HG03457 (cell line): Measurements from ENCODE around the gene COBL.

Source experiments
- ATAC-seq: cut with Tn5 transposase; IDR thresholded peaks from one replicate; pipeline ENCODE4 v1.9.1; 2021; ENCODE audit warnings: moderate number of reproducible peaks; ENCODE audit not compliant: unreplicated experiment

COBL gene

GRCh38 chr7:51235593-51236313 lies 80.9 kb downstream of the COBL start:
- ATAC-seq, result no peak

GRCh38 chr7:51234609-51235308 lies 81.8 kb downstream of the COBL start:
- ATAC-seq, result no peak

DNA sequence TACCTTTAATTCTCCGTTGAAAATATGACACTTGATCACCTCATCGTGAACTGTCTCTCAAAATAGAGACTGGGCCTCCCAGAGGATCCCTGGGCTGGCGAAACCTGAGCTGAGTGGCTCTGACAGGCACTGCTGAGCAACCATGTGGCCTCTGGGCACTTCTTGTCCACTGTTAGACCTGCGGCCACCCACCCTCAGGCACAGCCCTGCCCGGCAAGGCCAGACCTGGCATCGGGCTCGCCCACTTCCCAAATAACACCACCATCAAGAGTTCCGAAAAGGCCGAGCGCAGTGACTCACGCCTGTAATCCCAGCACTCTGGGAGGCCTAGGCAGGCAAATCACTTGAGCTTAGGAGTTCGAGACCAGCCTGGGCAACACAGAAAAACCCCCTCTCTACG lies 82.5 kb downstream of the COBL start:
- no peak for ATAC-seq

GRCh38 chr7:51233374-51233773 lies 83.2 kb downstream of the COBL start:
- ATAC-seq, result no peak

GRCh38 chr7:51230723-51231122 lies 85.9 kb downstream of the COBL start:
- ATAC-seq, result no peak

DNA sequence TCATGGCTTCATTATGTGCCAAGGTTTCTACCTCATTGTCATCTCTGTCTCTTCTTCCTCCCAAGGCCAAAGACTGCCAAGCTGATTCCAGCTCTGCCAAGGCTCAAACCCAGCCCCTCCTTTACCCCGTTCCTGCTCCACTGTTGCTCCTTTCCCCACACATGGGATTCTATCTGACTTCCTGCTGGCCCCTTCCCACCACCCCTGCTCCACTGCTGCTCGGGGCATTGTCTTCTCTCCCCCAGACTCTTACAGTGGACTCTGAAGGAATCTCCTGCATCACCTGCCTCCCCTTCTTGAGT lies 86.3 kb downstream of the COBL start:
- ATAC-seq, result no peak

GRCh38 chr7:51229620-51230323 lies 86.8 kb downstream of the COBL start:
- ATAC-seq, result no peak

- ATAC-seq, result no peak
Observed at GRCh38 chr7:51229106-51229537, 87.5 kb downstream of the COBL start.

DNA sequence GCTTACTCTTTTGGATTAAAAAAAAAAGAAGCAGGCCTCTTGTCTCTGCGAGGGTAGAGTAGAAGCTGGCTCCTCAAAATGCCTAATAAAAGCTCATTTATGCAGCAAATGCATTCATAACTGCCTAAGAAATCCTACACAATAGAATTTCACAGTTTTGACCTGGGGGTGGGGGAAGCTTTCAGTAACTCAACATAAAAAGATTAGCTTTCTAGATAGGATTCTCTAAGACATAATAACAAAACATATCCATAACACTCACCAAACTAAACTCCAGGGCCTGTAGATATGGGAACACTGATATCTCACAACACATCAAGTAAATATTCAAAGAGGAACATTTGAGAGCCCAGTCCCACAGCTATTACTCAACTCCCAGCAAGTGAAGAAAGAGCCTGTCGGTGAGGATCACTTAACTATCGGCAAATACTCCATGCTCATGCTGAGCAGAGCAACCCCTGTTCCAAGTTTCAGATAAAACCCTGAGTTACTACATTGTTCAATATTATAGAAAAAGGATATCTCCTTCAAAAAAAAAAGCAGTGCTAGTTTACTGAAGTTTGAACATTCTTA lies 88.1 kb downstream of the COBL start:
- no peak for ATAC-seq

DNA sequence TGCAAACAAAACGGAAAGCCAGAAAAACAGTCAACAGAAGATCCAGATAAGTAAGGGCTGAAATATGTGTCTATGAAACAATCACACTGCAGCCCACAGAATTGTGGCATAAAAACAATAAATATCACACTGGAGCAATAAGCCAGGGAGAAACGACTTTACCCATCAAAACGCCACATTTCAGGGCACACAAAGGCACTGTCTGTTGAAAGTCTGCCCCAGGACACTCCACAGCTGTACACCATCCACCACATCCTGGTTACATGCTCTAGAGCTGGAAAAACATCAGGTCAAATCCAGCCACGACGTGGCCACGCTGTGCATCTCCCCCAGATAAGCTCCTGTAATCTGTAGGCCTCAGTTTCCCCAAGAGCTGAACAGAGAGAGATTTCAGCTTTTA lies 88.7 kb downstream of the COBL start:
- no peak for ATAC-seq

DNA sequence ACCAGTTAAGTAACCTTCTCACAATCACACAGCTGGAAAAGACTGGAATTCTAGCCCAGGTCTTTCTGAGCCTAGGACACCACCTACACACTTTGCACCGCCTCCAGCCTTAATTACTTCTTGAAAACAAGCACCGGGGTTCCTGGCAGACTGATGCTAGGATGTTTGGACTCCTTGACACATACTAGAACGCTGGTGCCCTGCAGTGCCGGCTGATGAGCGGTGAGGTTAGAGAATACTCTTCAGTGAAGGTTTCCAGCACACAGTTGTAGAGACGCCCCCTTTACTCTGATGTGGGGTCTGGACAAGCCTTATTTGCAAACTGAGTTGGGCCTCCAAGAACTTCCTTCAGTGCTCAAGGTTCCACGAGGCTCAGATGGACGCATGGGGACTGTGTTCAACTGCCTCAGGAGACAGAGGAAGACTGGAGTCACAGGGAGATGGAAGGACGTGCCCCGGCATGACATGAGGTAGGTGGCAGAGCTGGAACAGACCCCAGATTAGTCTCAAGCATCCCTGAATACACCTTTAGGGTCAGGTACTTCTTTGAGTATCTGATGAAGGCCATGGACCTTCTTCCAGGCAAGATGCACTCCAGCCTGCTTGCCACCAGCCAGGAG lies 89.6 kb downstream of the COBL start:
- ATAC-seq, result no peak

GRCh38 chr7:51226063-51226755 lies 90.4 kb downstream of the COBL start:
- ATAC-seq, result no peak

GRCh38 chr7:51224811-51225595 lies 91.6 kb downstream of the COBL start:
- no peak for ATAC-seq

DNA sequence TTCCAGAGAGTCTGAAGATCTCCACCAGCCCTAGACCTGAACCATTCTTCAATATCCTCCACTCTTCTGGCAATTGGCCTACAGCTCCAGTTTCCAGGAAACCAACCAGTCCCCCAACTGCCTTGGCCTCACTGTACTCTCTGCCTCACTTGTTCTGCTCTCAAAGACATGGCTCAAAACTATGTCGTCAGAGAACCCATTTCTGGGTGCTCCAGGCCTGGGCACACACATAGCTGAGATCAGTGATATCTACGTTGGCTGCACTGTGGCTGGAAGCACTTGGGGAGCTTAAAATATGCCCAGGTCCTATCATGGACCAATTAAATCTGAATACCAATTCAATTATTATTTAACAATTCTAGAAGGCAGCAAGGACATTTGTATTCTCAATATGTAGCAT lies 93.1 kb downstream of the COBL start:
- no peak for ATAC-seq

- no peak for ATAC-seq
Observed at GRCh38 chr7:51222916-51223315, 93.7 kb downstream of the COBL start.

GRCh38 chr7:51220226-51220625 lies 96.4 kb downstream of the COBL start:
- ATAC-seq, result no peak

DNA sequence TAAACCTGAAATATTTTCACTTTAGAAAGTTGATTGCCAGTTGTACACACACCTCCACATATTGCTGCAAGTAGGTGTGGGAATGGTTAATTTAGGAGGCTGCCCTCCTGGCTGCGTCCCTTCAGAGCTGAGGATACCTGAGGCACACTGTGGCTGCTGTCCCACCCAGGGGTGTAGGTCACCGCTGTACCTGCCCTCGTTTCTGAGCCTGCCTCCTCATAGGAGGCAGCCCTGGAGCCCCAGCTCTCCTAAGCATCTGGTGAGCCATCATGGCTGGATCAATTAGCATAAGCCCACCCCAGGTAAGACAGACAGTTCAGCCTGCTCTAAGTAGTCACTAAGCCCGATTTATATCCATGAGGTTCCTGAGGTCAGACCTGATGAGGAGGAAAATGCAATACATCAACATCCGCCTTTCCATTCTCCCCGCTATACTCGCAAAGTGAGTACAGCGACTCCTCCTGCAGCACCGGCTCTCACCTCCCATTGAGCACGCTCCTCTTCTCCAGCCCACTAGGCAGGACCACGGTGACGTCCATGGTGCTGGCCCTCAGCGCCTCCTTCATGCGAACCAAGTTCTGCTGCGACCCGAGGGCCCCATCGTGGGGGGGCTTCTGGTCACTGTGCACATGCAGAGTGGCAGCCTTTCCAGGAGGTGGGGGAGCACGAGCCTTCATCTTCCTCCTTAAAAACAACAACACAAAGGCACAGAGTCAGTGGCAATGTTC lies 97.2 kb downstream of the COBL start:
- no peak for ATAC-seq

GRCh38 chr7:51217804-51218203 lies 98.8 kb downstream of the COBL start:
- ATAC-seq, result no peak

GRCh38 chr7:51214098-51214497 lies 102.5 kb downstream of the COBL start:
- no peak for ATAC-seq
